ENCODE results near the gene IL1RAP. TPM values are rescaled to one million over a fixed set of nuclear protein-coding genes. Genes with fewer than 3 reads are reported as not detected.

IL1RAP gene
- total RNA-seq, 1 donor from 2014 or later: 5.1 TPM

DNA sequence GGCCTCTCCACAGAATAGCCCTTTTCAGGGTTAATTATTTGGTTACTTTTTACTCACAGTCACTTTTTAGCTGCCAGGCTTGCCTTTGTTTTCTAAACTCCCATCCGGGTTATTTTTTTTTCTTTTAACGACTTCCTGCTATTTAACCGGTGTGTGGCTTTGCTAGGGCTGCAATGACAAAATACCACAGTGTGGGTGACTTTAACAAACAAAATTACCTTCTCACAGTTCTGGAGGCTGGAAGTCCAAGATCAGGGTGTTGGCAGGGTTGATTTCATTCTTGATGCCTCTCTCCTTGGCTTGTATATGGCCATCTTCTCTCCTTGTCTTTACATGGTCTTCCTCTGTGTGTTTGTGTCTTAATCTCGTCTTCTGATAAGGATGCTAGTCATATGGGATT is 91.5 kb downstream of the IL1RAP start:
- Histone ChIP-seq H3K27me3 (ENCODE audit: low read depth) (no peaks in the 10 kb centered on the region), H3K36me3 (peaks cover 27% of the 10 kb centered on the region), H3K9me3 (replicated peaks) (no peaks in the 10 kb centered on the region), H3K4me1 (peaks cover 7% of the 10 kb centered on the region), H3K27ac (replicated peaks) (no peak overlapping the region), H3K4me3 (no peak overlapping the region)
- DNase-seq: no peak
- intact Hi-C loops (cut with micrococcal nuclease): no loop called here
- no peak for TF ChIP-seq CTCF (IDR thresholded peaks at IDR 0.05; ENCODE audit: borderline replicate concordance)

DNA sequence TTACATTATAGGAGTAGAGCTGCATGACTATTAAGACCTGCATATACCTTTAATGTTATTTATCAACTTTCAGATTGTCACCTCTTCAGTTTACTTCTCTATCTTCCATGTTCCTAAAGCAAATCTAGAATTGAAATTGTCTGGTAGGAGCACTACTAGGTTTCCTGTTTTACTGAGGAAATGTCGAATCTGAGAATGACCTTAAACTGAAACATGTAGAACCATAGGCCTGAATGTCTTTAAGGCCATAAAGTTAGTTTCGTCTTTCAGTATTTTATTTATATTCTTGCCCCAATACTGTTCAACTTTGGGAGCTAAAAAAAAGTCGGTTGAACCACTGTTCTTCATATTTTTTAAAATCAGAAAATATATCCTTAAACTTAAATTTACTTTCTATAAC is 92.7 kb downstream of the IL1RAP start:
- Histone ChIP-seq H3K4me1 (peaks cover 3% of the 10 kb centered on the region), H3K27me3 (ENCODE audit: low read depth) (no peaks in the 10 kb centered on the region), H3K27ac (replicated peaks) (no peak overlapping the region), H3K4me3 (no peak overlapping the region), H3K36me3 (peaks cover 27% of the 10 kb centered on the region), H3K9me3 (replicated peaks) (no peaks in the 10 kb centered on the region)
- no peak for DNase-seq
- no peak for TF ChIP-seq CTCF (IDR thresholded peaks at IDR 0.05; ENCODE audit: borderline replicate concordance)
- intact Hi-C loops (cut with micrococcal nuclease): no loop called here

GRCh38 chr3:190607021-190607420 is 93.1 kb downstream of the IL1RAP start:
- H3K27me3 ChIP-seq (ENCODE audit: low read depth): no peaks in the 10 kb centered on the region
- peaks cover 27% of the 10 kb centered on the region for H3K36me3 ChIP-seq
- intact Hi-C loops (cut with micrococcal nuclease): no loop called here

DNA sequence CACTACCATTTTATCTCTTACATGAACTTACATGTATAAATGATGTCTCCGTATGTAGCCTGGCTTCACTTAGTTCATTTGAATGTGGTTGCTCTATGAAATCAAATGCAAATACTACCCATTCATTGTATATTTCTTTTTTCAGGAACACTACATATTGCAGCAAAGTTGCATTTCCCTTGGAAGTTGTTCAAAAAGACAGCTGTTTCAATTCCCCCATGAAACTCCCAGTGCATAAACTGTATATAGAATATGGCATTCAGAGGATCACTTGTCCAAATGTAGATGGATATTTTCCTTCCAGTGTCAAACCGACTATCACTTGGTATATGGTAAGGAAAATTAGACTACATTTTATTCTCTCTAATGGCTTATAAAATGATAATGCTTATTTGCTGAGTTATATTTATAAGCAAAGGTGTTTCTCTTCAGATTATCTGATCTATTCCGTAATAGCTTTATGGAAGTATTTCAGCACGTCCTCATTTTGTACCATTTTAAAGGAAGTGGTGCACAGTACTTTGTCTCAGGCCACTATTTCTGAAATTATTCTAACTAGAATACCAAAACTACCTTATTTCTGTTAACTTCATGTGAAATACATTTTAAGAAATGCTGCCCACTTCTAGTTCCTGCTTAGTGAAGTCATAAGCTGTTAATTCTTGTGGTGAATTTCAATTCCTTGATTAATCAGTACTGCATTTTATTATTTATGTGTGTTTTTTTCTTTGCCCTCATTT is 95.1 kb downstream of the IL1RAP start:
- Histone ChIP-seq H3K4me3 (no peak overlapping the region), H3K9me3 (replicated peaks) (no peaks in the 10 kb centered on the region), H3K27ac (replicated peaks) (no peak overlapping the region), H3K36me3 (peaks cover 27% of the 10 kb centered on the region), H3K27me3 (ENCODE audit: low read depth) (no peaks in the 10 kb centered on the region), H3K4me1 (no peaks in the 10 kb centered on the region)
- no peak for TF ChIP-seq CTCF (IDR thresholded peaks at IDR 0.05; ENCODE audit: borderline replicate concordance)
- intact Hi-C loops (cut with micrococcal nuclease): no loop called here
- no peak for DNase-seq

More at GRCh38 chr3:190607021-190607420, 93.1 kb downstream of the IL1RAP start:
- Histone ChIP-seq H3K27ac (replicated peaks) (no peak overlapping the region), H3K9me3 (replicated peaks) (no peaks in the 10 kb centered on the region), H3K4me1 (no peaks in the 10 kb centered on the region), H3K4me3 (no peak overlapping the region)
- no peak for TF ChIP-seq CTCF (IDR thresholded peaks at IDR 0.05; ENCODE audit: borderline replicate concordance)
- no peak for DNase-seq

DNA sequence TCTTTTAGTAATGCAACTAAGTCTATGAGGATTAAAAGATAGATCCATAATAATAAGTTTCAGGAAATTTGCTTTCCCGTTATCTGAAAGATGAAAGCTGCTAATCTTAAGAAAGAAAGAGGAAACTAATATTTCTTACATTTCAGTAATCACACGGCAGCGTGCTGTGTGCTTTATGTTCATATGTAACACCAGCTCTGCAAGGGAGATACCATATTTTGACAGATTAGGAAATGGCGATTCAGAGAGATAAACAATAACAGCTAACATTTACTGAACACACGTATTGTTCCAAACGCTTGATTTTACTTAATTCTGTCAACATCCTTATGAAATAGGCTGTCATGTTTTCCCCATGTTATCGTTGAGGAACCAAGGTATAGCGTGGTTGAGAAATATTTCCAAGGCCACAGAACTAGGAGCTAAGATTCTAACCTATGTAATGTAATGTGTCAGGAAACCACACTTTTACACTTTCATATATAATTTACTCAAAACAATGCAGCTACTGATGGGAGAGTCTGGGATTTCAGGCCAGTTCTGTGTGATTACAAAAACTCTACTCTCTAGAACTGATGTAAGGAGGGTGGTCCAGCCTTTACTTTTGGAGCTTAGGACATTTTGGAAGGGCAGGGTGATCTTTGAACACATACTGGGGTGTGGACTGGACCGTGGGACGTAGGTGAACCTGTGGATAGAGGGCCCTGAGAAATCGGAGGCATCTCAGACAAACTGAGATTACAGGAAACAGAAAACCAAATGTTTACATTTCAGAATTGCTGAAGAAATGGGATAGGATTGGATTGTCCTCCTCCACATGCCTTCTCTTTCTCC is 100.6 kb downstream of the IL1RAP start:
- Histone ChIP-seq H3K27ac (replicated peaks) (no peak overlapping the region), H3K4me1 (no peaks in the 10 kb centered on the region), H3K4me3 (no peak overlapping the region), H3K27me3 (ENCODE audit: low read depth) (no peaks in the 10 kb centered on the region), H3K9me3 (replicated peaks) (no peaks in the 10 kb centered on the region), H3K36me3 (peaks cover 6% of the 10 kb centered on the region)
- DNase-seq: no peak
- TF ChIP-seq CTCF (IDR thresholded peaks at IDR 0.05; ENCODE audit: borderline replicate concordance): no peak
- intact Hi-C loops (cut with micrococcal nuclease): no loop called here

All from left ventricle myocardium inferior (tissue), 1 donor.